Activated B cell treated with CpG ODN at 0.5 μM for 24 hours (primary cell): Measurements from ENCODE around the gene TMPRSS2. TPM values are rescaled to one million over a fixed set of nuclear protein-coding genes. Genes with fewer than 3 reads are reported as not detected.

Source experiments
- ATAC-seq: fragments of 200-7000 bp; cut with Tn5 transposase; one replicate; pipeline ENCODE4 v1.10.0; 2021; ENCODE audit warnings: low read depth, mild to moderate bottlenecking, moderate library complexity
- CTCF ChIA-PET: fragments of 350-600 bp; sonication (Branson Sonifier 250); formaldehyde crosslinking; loops from one replicate; lab custom pipeline; 2021; ENCODE audit warnings: antibody characterized with exemption; lab: Charles Lee
- POLR2A ChIA-PET: fragments of 350-600 bp; sonication (Branson Sonifier 250); formaldehyde crosslinking; loops from one replicate; lab custom pipeline; 2021; ENCODE audit warnings: antibody characterized with exemption; lab: Charles Lee
- DNase-seq: peaks from one replicate; pipeline ENCODE4 v3.0.0; 2022
- H3K27ac Mint-ChIP-seq: one replicate; pipeline ENCODE4 v1.8.0; 2020; ENCODE audit warnings: mixed read lengths
- H3K27me3 Mint-ChIP-seq: one replicate; pipeline ENCODE4 v1.8.0; 2021; ENCODE audit warnings: mixed read lengths
- H3K36me3 Mint-ChIP-seq: one replicate; pipeline ENCODE4 v1.8.0; 2021; ENCODE audit warnings: low read depth, mixed read lengths
- H3K4me1 Mint-ChIP-seq: one replicate; pipeline ENCODE4 v1.8.0; 2021; ENCODE audit warnings: mixed read lengths
- H3K4me3 Mint-ChIP-seq: one replicate; pipeline ENCODE4 v1.8.0; 2020; ENCODE audit warnings: mild to moderate bottlenecking, mixed read lengths
- H3K9me3 Mint-ChIP-seq: one replicate; pipeline ENCODE4 v1.8.0; 2020; ENCODE audit warnings: mixed read lengths
- CTCF ChIP-seq: fragments of 200-600 bp; IDR thresholded peaks from one replicate; pipeline ENCODE4 v1.8.0; 2022; ENCODE audit warnings: antibody characterized with exemption, mild to moderate bottlenecking
- intact Hi-C: fragments of 100-400 bp; cut with micrococcal nuclease; formaldehyde crosslinking; loops from one replicate; pipeline ENCODE4 v1.15.1; 2024
- total RNA-seq: library from RNA; stranded (reverse); gene quantifications from 2 replicates; pipeline ENCODE4 v1.2.3, GENCODE V29; 2022

Gene TMPRSS2
- total RNA-seq, 1 donor from 2014 or later = not detected

- intact Hi-C loops = no loop called here
- H3K4me3 Mint-ChIP-seq = no peak overlapping the region
- no peaks in the 10 kb centered on the region for H3K36me3 Mint-ChIP-seq
- H3K27ac Mint-ChIP-seq = no peak overlapping the region
- no peaks in the 10 kb centered on the region for H3K9me3 Mint-ChIP-seq
- ChIA-PET POLR2A (no interaction called here), CTCF (no interaction called here)
- peaks cover 17% of the 10 kb centered on the region for H3K27me3 Mint-ChIP-seq
- no peaks in the 10 kb centered on the region for H3K4me1 Mint-ChIP-seq
- DNase-seq (no peak), ATAC-seq (no peak)
- no peak for TF ChIP-seq CTCF
These were observed 16.5 kb downstream of the TMPRSS2 start for GRCh38 chr21:41491412-41491811.

GRCh38 chr21:41490330-41490729 lies 17.6 kb downstream of the TMPRSS2 start:
- CTCF ChIA-PET = no interaction called here
- DNase-seq (no peak), ATAC-seq (no peak)
- POLR2A ChIA-PET = no interaction called here
- H3K27ac Mint-ChIP-seq = no peak overlapping the region
- no peak overlapping the region for H3K4me3 Mint-ChIP-seq
- no peaks in the 10 kb centered on the region for H3K36me3 Mint-ChIP-seq
- no peaks in the 10 kb centered on the region for H3K9me3 Mint-ChIP-seq
- peaks cover 17% of the 10 kb centered on the region for H3K27me3 Mint-ChIP-seq
- TF ChIP-seq CTCF = no peak
- intact Hi-C loops = no loop called here
- H3K4me1 Mint-ChIP-seq = no peaks in the 10 kb centered on the region

- H3K4me1 Mint-ChIP-seq = no peaks in the 10 kb centered on the region
- intact Hi-C loops = no loop called here
- H3K9me3 Mint-ChIP-seq = no peaks in the 10 kb centered on the region
- H3K36me3 Mint-ChIP-seq = no peaks in the 10 kb centered on the region
- ATAC-seq = no peak
- POLR2A ChIA-PET = no interaction called here
- CTCF ChIA-PET = no interaction called here
- H3K27me3 Mint-ChIP-seq = peaks cover 17% of the 10 kb centered on the region
- DNase-seq = no peak
- no peak for TF ChIP-seq CTCF
- no peak overlapping the region for H3K4me3 Mint-ChIP-seq
- H3K27ac Mint-ChIP-seq = no peak overlapping the region
These were observed 18.6 kb downstream of the TMPRSS2 start for GRCh38 chr21:41489329-41489728.

- no peak for ATAC-seq
- H3K4me1 Mint-ChIP-seq = no peaks in the 10 kb centered on the region
- no peaks in the 10 kb centered on the region for H3K36me3 Mint-ChIP-seq
- ChIA-PET POLR2A (no interaction called here), CTCF (no interaction called here)
- no peak for TF ChIP-seq CTCF
- intact Hi-C loops = no loop called here
- H3K9me3 Mint-ChIP-seq = no peaks in the 10 kb centered on the region
- no peak overlapping the region for H3K4me3 Mint-ChIP-seq
- H3K27ac Mint-ChIP-seq = no peak overlapping the region
- peaks cover 14% of the 10 kb centered on the region for H3K27me3 Mint-ChIP-seq
- no peak for DNase-seq
These were observed 19.9 kb downstream of the TMPRSS2 start for GRCh38 chr21:41488080-41488479.

GRCh38 chr21:41487082-41487481 lies 20.9 kb downstream of the TMPRSS2 start:
- Mint-ChIP-seq H3K4me1 (no peaks in the 10 kb centered on the region), H3K4me3 (no peak overlapping the region), H3K27me3 (peaks cover 18% of the 10 kb centered on the region), H3K9me3 (no peaks in the 10 kb centered on the region), H3K27ac (no peak overlapping the region), H3K36me3 (no peaks in the 10 kb centered on the region)
- ChIA-PET POLR2A (no interaction called here), CTCF (no interaction called here)
- no peak for ATAC-seq
- intact Hi-C loops = no loop called here
- DNase-seq = no peak
- TF ChIP-seq CTCF = no peak
